ENCODE data around the gene ZNF485. TPM values are rescaled to one million over a fixed set of nuclear protein-coding genes. Genes with fewer than 3 reads are reported as not detected.

ZNF485 gene
- total and polyA plus RNA-seq, 10 of the 15 experiments (the other 5 are each of a cell fraction or from before 2014, with no cell fraction given): 3.2 to 7.6 (median 5.1) TPM

- no peak for ATAC-seq
- Histone ChIP-seq H3K27me3 (replicated peaks in 1 of 2; ENCODE audit: control insufficient read depth in 2 of 2, insufficient read depth in 2 of 2, low read length in 1 of 2) (0 out of 4 replicates have a peak, but pooled peaks cover 0 to 1% of the 10 kb centered on the region in 2 experiments), H3K36me3 (ENCODE audit: control insufficient read depth in 2 of 2, insufficient read depth in 2 of 2, low read length in 1 of 2) (no peaks in the 10 kb centered on the region), H4K20me1 (ENCODE audit: control insufficient read depth, insufficient read depth) (no peaks in the 10 kb centered on the region), H3K79me2 (ENCODE audit: control insufficient read depth, insufficient read depth, low read length) (no peaks in the 10 kb centered on the region), H2AFZ (ENCODE audit: control insufficient read depth, low read depth, low read length) (no peak overlapping the region), H3K27ac (ENCODE audit: control insufficient read depth, insufficient read depth) (no peak overlapping the region), H3K4me1 (ENCODE audit: control insufficient read depth, insufficient read depth, low read length) (no peaks in the 10 kb centered on the region), H3K9ac (ENCODE audit: control insufficient read depth, insufficient read depth, low read length) (no peak overlapping the region), H3K4me2 (ENCODE audit: control insufficient read depth, insufficient read depth) (no peak overlapping the region), H3K4me3 (no peak overlapping the region), H3K9me3 (replicated peaks; ENCODE audit: control insufficient read depth, insufficient read depth, low read length) (no peaks in the 10 kb centered on the region; the same call in 2 of the 3 replicates)
- BruUV-seq (replicated peaks): no TSS peak
- intact Hi-C loops (cut with micrococcal nuclease; ENCODE audit: unreplicated experiment) (no loop called here), in situ Hi-C loops (cut with MboI) (no loop called here)
- CTCF ChIA-PET: interaction anchor here (0.8 kb wide), 1 partner anchor 25 kb away, joined by 3 read pairs; no protein-coding TSS in a partner anchor
- DNase-seq (ENCODE audit: low read depth, low spot score): no peak
- RAD21 ChIA-PET (ENCODE audit: unreplicated experiment): no interaction called here
- no peak for FAIRE-seq
- POLR2A ChIA-PET: no interaction called here
- 37% methylated on average over 8 of the region's 8 CpGs for WGBS (ENCODE audit: insufficient coverage, insufficient replicate concordance, low lambda C conversion rate, missing lambda C conversion rate)
- SMC1A ChIA-PET (ENCODE audit: uncharacterized antibody, unreplicated experiment): interaction anchor here (0.6 kb wide), 1 partner anchor 32 kb away, joined by 3 read pairs; no protein-coding TSS in a partner anchor
- TF ChIP-seq SPI1 (IDR thresholded peaks at IDR 0.05; ENCODE audit: borderline replicate concordance, insufficient read depth, low read depth, low read length): no peak
- TF ChIP-seq ZNF592 (IDR thresholded peaks at IDR 0.05): no peak
- TF ChIP-seq CUX1 (IDR thresholded peaks at IDR 0.05; ENCODE audit: insufficient replicate concordance, low read depth, low read length): no peak
- no peak for TF ChIP-seq TARDBP (IDR thresholded peaks at IDR 0.05; ENCODE audit: borderline replicate concordance)
- TF ChIP-seq ZNF687 (IDR thresholded peaks at IDR 0.05): no peak
- no peak for TF ChIP-seq BCL11A (IDR thresholded peaks at IDR 0.05; ENCODE audit: low read depth, low read length)
- TF ChIP-seq MTA2 (IDR thresholded peaks at IDR 0.05; ENCODE audit: low read depth): no peak
- TF ChIP-seq TCF12 (IDR thresholded peaks at IDR 0.05; ENCODE audit: low read depth, low read length): no peak
- TF ChIP-seq DPF2 (IDR thresholded peaks at IDR 0.05): no peak
- TF ChIP-seq NFIC (IDR thresholded peaks at IDR 0.05; ENCODE audit: low read depth, low read length): no peak
- no peak for TF ChIP-seq CREM (IDR thresholded peaks at IDR 0.05; ENCODE audit: low read depth)
- TF ChIP-seq SMAD5 (IDR thresholded peaks at IDR 0.05; ENCODE audit: low read depth): no peak
Measured at GRCh38 chr10:43658227-43658626, 52.0 kb downstream of the ZNF485 start.
